GM19438 (cell line): ENCODE results near the gene FBXW9.
"Not testable (repeated sequence)": the region's sequence is repeated elsewhere in the genome, so short reads cannot be mapped to it uniquely, and the experiment has no call there.

ENCODE experiments used
- ATAC-seq: cut with Tn5 transposase; IDR thresholded peaks from one replicate; pipeline ENCODE4 v1.9.1; 2021; ENCODE audit warnings: low read depth; ENCODE audit not compliant: unreplicated experiment

The FBXW9 gene

GRCh38 chr19:12715929-12716328 lies 19.5 kb upstream of the FBXW9 start:
- ATAC-seq: no peak

DNA sequence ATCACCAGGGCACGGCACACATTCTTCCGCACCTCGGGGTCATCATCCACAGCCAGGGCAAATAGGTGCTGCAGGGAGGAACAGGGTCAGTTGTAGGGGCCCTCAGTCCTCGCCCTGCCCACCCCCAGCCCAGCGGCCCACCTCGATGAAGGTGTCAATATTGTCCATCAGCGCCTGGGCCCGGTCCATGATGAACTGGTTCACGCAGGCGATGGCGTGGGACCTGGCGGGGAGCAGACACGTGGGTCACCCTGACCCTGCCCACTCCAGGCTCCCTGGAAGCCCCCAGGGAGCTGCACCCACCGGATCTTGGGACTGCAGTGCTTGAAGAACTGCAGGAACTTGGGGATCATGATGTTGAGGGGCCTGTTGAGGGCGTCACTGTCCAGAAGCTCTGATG lies 18.7 kb upstream of the FBXW9 start:
- ATAC-seq: no peak

DNA sequence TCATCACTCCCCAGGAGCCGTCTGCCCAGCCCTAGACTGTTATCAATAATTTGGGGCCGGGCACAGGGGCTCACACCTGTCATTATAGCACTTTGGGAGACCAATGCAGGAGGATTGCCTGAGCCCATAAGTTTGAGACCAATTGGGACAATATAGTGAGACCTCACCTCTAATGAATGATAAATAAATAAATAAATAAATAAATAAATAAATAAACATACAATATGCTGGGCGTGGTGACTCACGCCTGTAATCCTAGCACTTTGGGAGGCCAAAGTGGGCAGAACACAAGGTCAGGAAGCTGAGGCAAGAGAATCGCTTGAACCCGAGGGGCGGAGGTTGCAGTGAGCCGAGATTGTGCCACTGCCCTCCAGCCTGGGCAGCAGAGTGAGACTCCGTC lies 16.9 kb upstream of the FBXW9 start:
- ATAC-seq: not testable (repeated sequence)

GRCh38 chr19:12712077-12712476 lies 15.6 kb upstream of the FBXW9 start:
- not testable (repeated sequence) for ATAC-seq

DNA sequence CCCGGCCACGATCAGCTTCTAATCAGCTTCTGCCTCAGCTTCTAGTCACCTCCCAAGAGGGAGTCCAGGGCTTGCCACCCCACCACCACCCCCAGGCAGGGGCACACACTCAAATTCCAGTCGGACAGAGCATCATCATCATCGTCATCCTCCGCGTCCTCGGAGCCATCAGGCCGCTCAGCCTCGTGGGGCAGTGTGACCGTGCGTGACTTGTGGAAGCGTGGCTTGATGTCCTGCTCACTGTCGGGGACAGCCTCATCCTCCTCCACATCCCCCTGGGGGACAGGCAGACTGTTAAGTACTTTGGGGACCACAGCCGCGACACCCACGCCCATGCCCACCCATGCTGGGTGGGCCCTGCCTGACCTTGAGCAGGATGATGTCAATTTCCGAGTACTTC lies 14.8 kb upstream of the FBXW9 start:
- ATAC-seq: no peak

DNA sequence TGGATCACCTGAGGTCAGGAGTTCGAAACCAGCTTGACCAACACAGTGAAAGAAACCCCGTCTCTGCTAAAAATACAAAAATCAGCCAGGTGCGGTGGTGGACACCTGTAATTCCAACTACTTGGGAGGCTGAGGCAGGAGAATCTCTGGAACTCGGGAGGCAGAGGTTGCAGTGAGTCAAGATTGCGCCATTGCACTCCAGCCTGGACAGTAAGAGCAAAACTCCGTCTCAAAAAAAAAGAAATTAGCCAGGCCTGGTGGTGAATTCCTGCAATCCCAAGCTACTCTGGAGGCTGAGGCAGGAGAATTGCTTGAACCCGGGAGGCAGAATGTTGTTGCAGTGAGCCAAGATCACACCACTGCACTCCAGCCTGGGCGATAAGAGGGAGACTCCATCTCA lies 12.2 kb upstream of the FBXW9 start:
- ATAC-seq: no peak

- no peak for ATAC-seq
Observed at GRCh38 chr19:12706332-12706718, 9.9 kb upstream of the FBXW9 start.

DNA sequence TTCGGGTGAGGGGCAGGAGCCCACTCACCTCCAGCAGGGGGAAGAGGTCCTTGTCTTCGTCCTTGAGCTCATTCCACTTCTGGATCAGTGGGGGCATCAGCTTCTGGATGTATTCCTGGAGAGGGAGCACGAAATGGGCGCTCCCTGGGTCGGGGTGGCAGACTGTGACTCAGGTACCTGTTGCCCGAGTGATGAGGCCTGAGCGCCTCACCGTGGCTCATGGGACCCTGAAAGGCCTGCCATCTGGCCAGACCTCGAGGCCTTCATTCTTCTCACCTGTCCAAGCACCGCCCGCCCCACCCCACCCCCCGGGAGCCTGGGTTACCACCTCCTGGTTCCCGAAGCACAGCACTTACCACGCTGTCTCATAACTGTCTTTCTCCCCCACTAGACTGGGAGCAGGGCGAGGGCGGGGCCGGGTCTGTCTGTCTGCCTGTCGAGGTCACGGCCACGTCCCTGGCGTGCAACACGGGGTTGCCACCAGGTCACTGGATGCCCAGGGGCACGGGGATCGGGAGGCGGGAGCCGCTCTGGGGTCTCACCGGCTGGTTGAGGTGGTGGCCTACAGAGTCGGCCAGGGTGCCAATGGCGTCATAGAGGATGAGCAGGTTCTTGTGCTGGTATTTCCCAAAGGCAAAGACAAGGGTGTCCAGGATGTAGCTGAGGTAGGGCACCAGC lies 9.4 kb upstream of the FBXW9 start:
- ATAC-seq: no peak

- ATAC-seq: no peak
Observed at GRCh38 chr19:12705169-12705568, 8.7 kb upstream of the FBXW9 start.

DNA sequence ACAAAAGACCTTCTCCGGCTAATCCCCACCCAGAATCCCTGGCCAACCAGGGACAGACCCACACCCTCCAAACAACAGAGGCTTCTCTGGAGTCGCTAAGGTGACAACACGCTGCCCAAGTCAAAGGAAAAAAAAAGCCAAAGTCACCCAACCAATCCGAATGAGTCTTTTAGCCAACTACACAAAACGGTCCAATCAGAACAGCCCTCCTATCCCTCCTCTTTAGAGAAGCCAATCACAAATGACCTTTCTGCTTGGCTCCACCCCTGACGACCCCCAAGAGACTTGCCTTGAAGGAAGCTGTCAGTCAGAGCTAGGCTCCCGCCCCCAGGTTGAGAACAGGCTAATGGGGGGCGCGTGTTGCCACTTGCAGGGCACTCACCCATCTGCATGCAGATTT lies 6.6 kb upstream of the FBXW9 start:
- ATAC-seq: no peak

DNA sequence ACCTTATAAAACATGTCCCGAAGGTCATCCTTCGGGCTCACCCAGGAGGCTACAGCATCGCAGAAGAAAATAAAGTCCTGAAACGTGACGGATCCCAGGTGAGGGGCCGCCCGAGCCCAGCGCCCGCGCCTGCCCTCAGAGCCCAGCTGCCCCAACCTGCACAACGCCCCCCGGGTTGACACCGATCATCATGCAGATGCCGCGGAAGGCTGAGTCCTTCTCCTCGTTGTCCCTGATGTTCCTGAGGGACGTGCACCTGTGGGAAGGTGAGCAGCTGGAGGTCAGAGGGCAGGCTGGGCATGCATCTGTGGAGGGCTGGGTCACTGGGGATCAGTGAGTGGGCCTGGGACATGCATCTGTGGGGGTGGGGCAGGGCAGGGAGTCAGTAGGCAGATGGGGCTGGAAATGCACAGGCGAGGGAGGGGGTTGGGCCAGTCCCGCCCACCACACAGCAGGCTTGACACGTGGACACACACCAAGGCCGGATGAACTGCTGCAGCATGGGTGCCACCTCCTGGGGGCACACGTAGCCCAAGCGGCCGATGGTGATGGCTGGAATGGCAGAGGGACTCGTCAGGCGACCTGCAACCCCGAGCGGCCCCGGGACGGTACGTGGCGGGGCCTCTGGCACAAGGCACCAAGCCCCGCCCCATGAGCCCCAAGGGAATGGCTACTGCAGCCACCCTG lies 5.3 kb upstream of the FBXW9 start:
- ATAC-seq: no peak

DNA sequence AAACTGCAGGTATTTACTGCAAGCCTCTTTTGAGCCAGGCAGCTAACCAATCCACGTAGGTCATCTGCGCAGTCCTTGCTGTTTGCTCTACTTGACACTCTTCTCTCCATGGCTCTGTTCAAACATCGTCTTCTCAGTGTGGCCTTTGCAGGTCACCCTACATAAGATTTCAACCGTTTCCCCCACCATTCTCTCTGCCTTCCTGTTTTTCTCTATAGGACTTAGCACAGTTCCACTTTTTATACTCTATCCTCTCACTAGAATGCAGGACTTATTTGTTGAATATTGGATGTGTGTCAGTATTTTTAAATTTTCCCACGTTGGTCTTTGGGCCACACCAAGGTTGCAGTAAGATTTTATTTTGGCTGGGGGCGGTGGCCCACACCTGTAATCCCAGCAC lies 1.7 kb upstream of the FBXW9 start:
- no peak for ATAC-seq

GRCh38 chr19:12697425-12697824 lies 994 bp upstream of the FBXW9 start:
- not testable (repeated sequence) for ATAC-seq

DNA sequence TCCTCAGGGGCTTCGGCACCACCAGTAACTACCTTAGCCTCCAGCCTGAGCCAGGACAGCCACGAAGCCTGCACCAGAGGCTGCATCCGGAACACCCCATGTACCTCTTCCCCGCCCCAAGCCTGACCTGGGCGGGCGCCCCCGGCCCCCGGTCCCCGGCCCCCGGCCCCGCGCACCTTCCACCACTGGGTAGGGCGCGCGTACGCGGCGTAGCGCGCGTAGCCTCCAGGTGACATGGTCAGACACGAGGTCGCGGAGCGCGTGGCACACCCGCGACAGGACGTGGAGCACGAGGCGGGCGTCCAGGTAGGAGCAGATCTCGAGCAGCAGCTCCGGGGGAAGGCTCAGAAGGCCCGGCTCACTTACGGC lies 450 bp downstream of the FBXW9 start:
- ATAC-seq: peak; percentile 10

- ATAC-seq: no peak
Observed at GRCh38 chr19:12695514-12695913, 917 bp downstream of the FBXW9 start.

DNA sequence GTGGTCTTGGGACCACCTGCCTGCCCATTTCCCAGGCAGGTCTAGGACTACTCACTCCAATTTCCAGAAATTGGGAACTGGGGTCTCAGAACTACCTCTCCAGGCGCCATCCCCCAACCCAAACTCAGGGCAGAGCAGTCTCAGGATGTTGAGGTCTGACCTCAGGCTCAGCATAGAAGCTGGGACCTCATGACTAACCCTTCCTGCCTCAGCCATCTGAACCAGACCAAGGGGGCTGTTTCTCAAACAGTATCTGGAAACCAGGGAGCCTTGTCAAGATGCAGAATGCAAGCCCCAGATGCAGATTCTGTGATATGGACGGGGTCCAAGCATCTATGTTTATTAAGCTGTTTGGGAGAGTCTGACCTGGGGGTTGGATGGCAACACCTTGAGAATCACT lies 1.3 kb downstream of the FBXW9 start:
- no peak for ATAC-seq

GRCh38 chr19:12694641-12695040 lies 1.8 kb downstream of the FBXW9 start:
- no peak for ATAC-seq

DNA sequence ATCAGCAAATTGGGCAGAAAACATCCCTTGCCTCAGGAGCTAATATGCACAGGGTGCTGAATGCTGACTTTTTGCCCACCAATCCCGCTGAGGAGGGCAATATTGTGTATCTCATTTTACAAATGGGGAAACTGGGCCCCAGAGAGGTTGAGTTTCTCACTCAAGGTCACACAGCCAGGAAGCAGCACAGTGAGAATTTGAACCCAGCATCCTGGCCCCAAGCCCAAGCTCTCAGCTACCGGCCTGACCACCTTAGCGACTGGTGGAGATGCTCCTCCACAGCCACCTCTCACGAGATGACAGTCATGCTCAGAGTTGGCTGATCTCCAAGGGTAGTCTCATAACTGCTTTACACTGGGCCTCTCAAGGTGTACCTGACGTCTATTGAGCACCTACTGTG lies 3.5 kb downstream of the FBXW9 start:
- ATAC-seq: no peak

GRCh38 chr19:12689581-12690216 lies 6.7 kb downstream of the FBXW9 start:
- no peak for ATAC-seq

DNA sequence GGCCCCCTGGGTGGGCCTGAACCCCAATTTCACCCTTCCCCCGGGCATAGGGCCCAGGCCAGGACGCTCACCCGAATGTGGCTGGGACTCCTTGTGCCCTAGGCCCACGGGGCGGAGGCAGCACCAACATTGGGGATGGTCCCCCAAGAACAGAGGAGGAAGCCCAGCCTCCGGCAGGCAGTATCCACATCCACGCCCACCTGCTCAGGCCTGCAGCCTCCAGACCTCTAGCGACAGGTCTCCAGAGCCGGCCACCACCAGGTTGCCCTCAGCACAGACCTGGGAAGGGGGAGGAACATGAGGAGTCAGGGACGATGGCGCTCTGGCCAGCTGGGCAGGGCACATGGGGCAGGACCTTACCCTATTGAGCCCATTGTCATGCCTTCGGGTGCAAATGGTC lies 7.4 kb downstream of the FBXW9 start:
- ATAC-seq: no peak

DNA sequence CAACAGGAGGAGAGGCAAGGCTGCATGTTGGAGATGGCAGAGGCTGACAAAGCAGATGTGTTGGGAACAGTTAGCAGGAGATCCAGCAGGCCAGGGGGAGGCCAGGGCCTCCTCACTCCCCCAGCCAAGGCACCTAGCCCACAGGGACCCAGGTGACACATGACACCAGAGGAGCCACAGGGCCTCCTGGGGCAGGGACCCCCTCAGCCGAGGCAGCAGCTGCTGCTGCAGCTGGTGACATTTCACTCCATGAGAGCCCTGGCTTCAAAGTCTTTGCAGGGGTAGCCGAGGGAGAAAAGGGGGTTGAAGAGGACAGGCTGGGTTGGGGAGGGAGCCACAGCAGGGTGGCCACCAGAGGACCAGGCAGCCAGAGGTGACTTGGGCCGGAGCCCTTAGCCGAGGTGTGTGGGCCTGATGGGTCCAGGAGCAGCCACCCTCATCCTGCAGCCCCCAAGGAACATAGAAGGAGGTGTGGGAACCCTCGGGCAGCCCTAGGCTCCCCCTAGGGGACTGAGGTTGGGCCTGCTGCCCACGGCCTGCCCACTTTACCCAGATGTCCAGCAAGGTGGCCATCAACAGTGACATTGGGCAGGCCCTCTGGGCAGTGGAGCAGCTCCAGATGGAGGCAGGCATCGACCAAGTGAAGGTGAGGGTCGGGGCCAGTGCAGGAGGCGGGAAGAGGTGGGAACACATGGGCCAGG lies 8.8 kb downstream of the FBXW9 start, which contains the start of gene GNG14:
Gene GNG14, plus strand, starts transcription at position 503 of the 701 bp plus-strand sequence. Its CDS starts 51 bp downstream, at position 554.
- no peak for ATAC-seq
